DMS53 treated with DMSO at 0.1 percent for 48 hours (cell line): ENCODE data around the gene SRBD1.

Experiments
- DNase-seq: peaks from one replicate; lab custom pipeline; 2025; ENCODE audit not compliant: unreplicated experiment; lab: John Stamatoyannopoulos, UW

Gene SRBD1

GRCh38 chr2:45382744-45383143 lies 228.3 kb downstream of the SRBD1 start:
- DNase-seq = no peak

GRCh38 chr2:45380131-45380836 lies 230.8 kb downstream of the SRBD1 start:
- peak; percentile 25 for DNase-seq

GRCh38 chr2:45379399-45380087 lies 231.5 kb downstream of the SRBD1 start:
- no peak for DNase-seq

GRCh38 chr2:45373534-45373933 lies 237.5 kb downstream of the SRBD1 start:
- no peak for DNase-seq

GRCh38 chr2:45370369-45370768 lies 240.7 kb downstream of the SRBD1 start:
- DNase-seq = no peak

- DNase-seq = no peak
Measured at GRCh38 chr2:45368792-45369191, 242.3 kb downstream of the SRBD1 start.

GRCh38 chr2:45361666-45362065 lies 249.4 kb downstream of the SRBD1 start:
- no peak for DNase-seq

- no peak for DNase-seq
Measured at GRCh38 chr2:45354776-45355175, 256.3 kb downstream of the SRBD1 start.

GRCh38 chr2:45353879-45354278 lies 257.2 kb downstream of the SRBD1 start:
- peak; percentile 23 for DNase-seq

GRCh38 chr2:45352506-45352905 lies 258.6 kb downstream of the SRBD1 start:
- DNase-seq = no peak

- no peak for DNase-seq
Measured at GRCh38 chr2:45345331-45346234, 265.5 kb downstream of the SRBD1 start.

GRCh38 chr2:45344502-45344901 lies 266.6 kb downstream of the SRBD1 start:
- DNase-seq = no peak

GRCh38 chr2:45344071-45344470 lies 267.0 kb downstream of the SRBD1 start:
- DNase-seq = no peak

- DNase-seq = no peak
Measured at GRCh38 chr2:45343251-45344017, 267.6 kb downstream of the SRBD1 start.

GRCh38 chr2:45340318-45340717 lies 270.7 kb downstream of the SRBD1 start:
- no peak for DNase-seq

GRCh38 chr2:45339253-45339652 lies 271.8 kb downstream of the SRBD1 start:
- DNase-seq = no peak
